NCI-H1417 treated with DMSO at 0.1 percent for 48 hours (cell line): ENCODE data around the gene CMTM8.
A peak's percentile ranks its signal among the peaks of the same experiment; 100 is the strongest.

Source experiments
- DNase-seq: peaks from one replicate; lab custom pipeline; 2025; lab: John Stamatoyannopoulos, UW

Gene CMTM8

GRCh38 chr3:32278714-32279113, 40.2 kb downstream of the CMTM8 start:
- DNase-seq, result no peak

- no peak for DNase-seq
Observed at GRCh38 chr3:32280262-32280910, 41.9 kb downstream of the CMTM8 start.

GRCh38 chr3:32281570-32282106, 43.2 kb downstream of the CMTM8 start:
- DNase-seq, result no peak

GRCh38 chr3:32282578-32283154, 44.2 kb downstream of the CMTM8 start:
- no peak for DNase-seq

GRCh38 chr3:32283304-32283703, 44.8 kb downstream of the CMTM8 start:
- no peak for DNase-seq

GRCh38 chr3:32284443-32285212, 46.1 kb downstream of the CMTM8 start:
- no peak for DNase-seq

- DNase-seq, result no peak
Observed at GRCh38 chr3:32285891-32286290, 47.4 kb downstream of the CMTM8 start.

GRCh38 chr3:32288819-32289218, 50.3 kb downstream of the CMTM8 start:
- no peak for DNase-seq

GRCh38 chr3:32290619-32291018, 52.1 kb downstream of the CMTM8 start:
- DNase-seq, result no peak

GRCh38 chr3:32292085-32292796, 53.8 kb downstream of the CMTM8 start:
- no peak for DNase-seq

GRCh38 chr3:32293903-32294302, 55.4 kb downstream of the CMTM8 start:
- no peak for DNase-seq

GRCh38 chr3:32296251-32297204, 58.0 kb downstream of the CMTM8 start:
- DNase-seq, result no peak

- DNase-seq, result no peak
Observed at GRCh38 chr3:32297366-32297765, 58.9 kb downstream of the CMTM8 start.

GRCh38 chr3:32301426-32301825, 62.9 kb downstream of the CMTM8 start:
- no peak for DNase-seq

GRCh38 chr3:32302601-32303398, 64.3 kb downstream of the CMTM8 start:
- no peak for DNase-seq

GRCh38 chr3:32303399-32303747, 64.9 kb downstream of the CMTM8 start:
- DNase-seq, result no peak

GRCh38 chr3:32303977-32304881, 65.7 kb downstream of the CMTM8 start:
- DNase-seq, result peak; percentile 57

- DNase-seq, result no peak
Observed at GRCh38 chr3:32305361-32305876, 66.9 kb downstream of the CMTM8 start.

GRCh38 chr3:32306072-32306471, 67.6 kb downstream of the CMTM8 start:
- DNase-seq, result no peak
